Measurements from ENCODE around the gene ATF7IP. TPM values are rescaled to one million over a fixed set of nuclear protein-coding genes. Genes with fewer than 3 reads are reported as not detected.
"Not testable (repeated sequence)": the region's sequence is repeated elsewhere in the genome, so short reads cannot be mapped to it uniquely, and the experiment has no call there.

ATF7IP gene
- 24.8 and 26.6 TPM in 2 replicates for polyA plus RNA-seq (2011; rRNA removed)
- 66.2 and 70.5 TPM in 2 replicates for polyA minus RNA-seq (2011; rRNA and poly(A)+ RNA removed)

GRCh38 chr12:14365294-14366208 lies at the start of gene ATF7IP:
Gene ATF7IP, plus strand, starts transcription at chr12:14365682. Its CDS starts 58,234 bp downstream, at chr12:14423916.
- TF ChIP-seq CTCF (IDR thresholded peaks at IDR 0.05; ENCODE audit: low read depth, low read length), result peak; percentile 30; the same call in 1 of the 2 replicates
- Histone ChIP-seq H3K27me3 (ENCODE audit: control insufficient read depth, insufficient read depth, low read length) (no peaks in the 10 kb centered on the region), H3K4me3 (ENCODE audit: low read depth, low read length) (peak within 1 kb of the TSS; percentile 77), H3K9me3 (ENCODE audit: control insufficient read depth, insufficient read depth, low read length) (no peaks in the 10 kb centered on the region; the same call in 1 of the 2 replicates), H3K27ac (ENCODE audit: low read depth, low read length) (peak within 1 kb of the TSS; percentile 90)
- CTCF ChIA-PET, result interaction anchor here (0.6 to 2.6 kb wide), 19 partner anchors 9 to 180 kb away, joined by 3 to 31 read pairs (median 4); no protein-coding TSS in a partner anchor
- DNase-seq (ENCODE audit: low read depth, low spot score), result peak; percentile 94
- POLR2A ChIA-PET, result interaction anchor here (0.5 to 1.7 kb wide), 10 partner anchors 9 to 111 kb away, joined by 3 to 28 read pairs (median 6); no protein-coding TSS in a partner anchor

- CTCF ChIA-PET, result no interaction called here
- H3K4me3 ChIP-seq (ENCODE audit: low read depth, low read length), result no peak overlapping the region
- no peaks in the 10 kb centered on the region; the same call in 1 of the 2 replicates for H3K9me3 ChIP-seq (ENCODE audit: control insufficient read depth, insufficient read depth, low read length)
- no peaks in the 10 kb centered on the region for H3K27me3 ChIP-seq (ENCODE audit: control insufficient read depth, insufficient read depth, low read length)
- DNase-seq (ENCODE audit: low read depth, low spot score), result no peak
- TF ChIP-seq CTCF (IDR thresholded peaks at IDR 0.05; ENCODE audit: low read depth, low read length), result no peak
- H3K27ac ChIP-seq (ENCODE audit: low read depth, low read length), result no peak overlapping the region
- POLR2A ChIA-PET, result no interaction called here
Observed at GRCh38 chr12:14317362-14318146, 47.9 kb upstream of the ATF7IP start.

- POLR2A ChIA-PET; CTCF ChIA-PET; H3K27me3 ChIP-seq (ENCODE audit: control insufficient read depth, insufficient read depth, low read length); H3K4me3 ChIP-seq (ENCODE audit: low read depth, low read length); H3K27ac ChIP-seq (ENCODE audit: low read depth, low read length); H3K9me3 ChIP-seq (ENCODE audit: control insufficient read depth, insufficient read depth, low read length); DNase-seq (ENCODE audit: low read depth, low spot score): not testable (repeated sequence)
Observed at GRCh38 chr12:14319704-14320427, 45.6 kb upstream of the ATF7IP start.

GRCh38 chr12:14322403-14322802 lies 43.1 kb upstream of the ATF7IP start:
- no peak for TF ChIP-seq CTCF (IDR thresholded peaks at IDR 0.05; ENCODE audit: low read depth, low read length)
- peaks cover 2% of the 10 kb centered on the region; the same call in 1 of the 2 replicates for H3K9me3 ChIP-seq (ENCODE audit: control insufficient read depth, insufficient read depth, low read length)
- no peaks in the 10 kb centered on the region for H3K27me3 ChIP-seq (ENCODE audit: control insufficient read depth, insufficient read depth, low read length)
- peak; percentile 13 for DNase-seq (ENCODE audit: low read depth, low spot score)
- no peak overlapping the region for H3K4me3 ChIP-seq (ENCODE audit: low read depth, low read length)
- no peak overlapping the region for H3K27ac ChIP-seq (ENCODE audit: low read depth, low read length)
- ChIA-PET POLR2A (no interaction called here), CTCF (interaction anchor here (0.7 to 1.5 kb wide), 3 partner anchors 84 to 661 kb away, joined by 3 read pairs; no protein-coding TSS in a partner anchor)

Data from AG04450 (cell line).